Activated naive CD8-positive, alpha-beta T cell treated with anti-CD3 and anti-CD28 coated beads, Interleukin-2, amount 10 ng/mL, durations not matched to agents 7 days and 5 days (primary cell): ENCODE data around the gene DEAF1. TPM values are rescaled to one million over a fixed set of nuclear protein-coding genes. Genes with fewer than 3 reads are reported as not detected.
A peak's percentile ranks its signal among the peaks of the same experiment; 100 is the strongest.

Experiments
- ATAC-seq: fragments of 150-1000 bp; cut with Tn5 transposase; one replicate; pipeline ENCODE4 v1.10.0; 2021; ENCODE audit warnings: low read depth, moderate library complexity
- POLR2A ChIA-PET: fragments of 350-600 bp; sonication (Branson Sonifier 250); formaldehyde crosslinking; loops from one replicate; lab custom pipeline; 2021; ENCODE audit warnings: antibody characterized with exemption; lab: Charles Lee
- DNase-seq: peaks from one replicate; pipeline ENCODE4 v3.0.0; 2021
- H3K27ac Mint-ChIP-seq: one replicate; pipeline ENCODE4 v1.8.0; 2022; ENCODE audit warnings: mild to moderate bottlenecking, mixed read lengths
- H3K27me3 Mint-ChIP-seq: one replicate; pipeline ENCODE4 v1.8.0; 2022; ENCODE audit warnings: mild to moderate bottlenecking, moderate library complexity, mixed read lengths
- H3K36me3 Mint-ChIP-seq: one replicate; pipeline ENCODE4 v1.8.0; 2021; ENCODE audit warnings: mild to moderate bottlenecking, mixed read lengths
- H3K4me1 Mint-ChIP-seq: one replicate; pipeline ENCODE4 v1.8.0; 2021; ENCODE audit warnings: mixed read lengths
- H3K4me3 Mint-ChIP-seq: one replicate; pipeline ENCODE4 v1.8.0; 2022; ENCODE audit warnings: mild to moderate bottlenecking, moderate library complexity, mixed read lengths
- H3K9me3 Mint-ChIP-seq: one replicate; pipeline ENCODE4 v1.8.0; 2021; ENCODE audit warnings: mixed read lengths
- total RNA-seq, 2 experiments: library from RNA; stranded (reverse); gene quantifications; one replicate each; pipeline ENCODE4 v1.2.3, GENCODE V29; 2021

DEAF1 gene
- total RNA-seq, 2 experiments from 2014 or later, result 33.1 to 36.0 TPM

DNA sequence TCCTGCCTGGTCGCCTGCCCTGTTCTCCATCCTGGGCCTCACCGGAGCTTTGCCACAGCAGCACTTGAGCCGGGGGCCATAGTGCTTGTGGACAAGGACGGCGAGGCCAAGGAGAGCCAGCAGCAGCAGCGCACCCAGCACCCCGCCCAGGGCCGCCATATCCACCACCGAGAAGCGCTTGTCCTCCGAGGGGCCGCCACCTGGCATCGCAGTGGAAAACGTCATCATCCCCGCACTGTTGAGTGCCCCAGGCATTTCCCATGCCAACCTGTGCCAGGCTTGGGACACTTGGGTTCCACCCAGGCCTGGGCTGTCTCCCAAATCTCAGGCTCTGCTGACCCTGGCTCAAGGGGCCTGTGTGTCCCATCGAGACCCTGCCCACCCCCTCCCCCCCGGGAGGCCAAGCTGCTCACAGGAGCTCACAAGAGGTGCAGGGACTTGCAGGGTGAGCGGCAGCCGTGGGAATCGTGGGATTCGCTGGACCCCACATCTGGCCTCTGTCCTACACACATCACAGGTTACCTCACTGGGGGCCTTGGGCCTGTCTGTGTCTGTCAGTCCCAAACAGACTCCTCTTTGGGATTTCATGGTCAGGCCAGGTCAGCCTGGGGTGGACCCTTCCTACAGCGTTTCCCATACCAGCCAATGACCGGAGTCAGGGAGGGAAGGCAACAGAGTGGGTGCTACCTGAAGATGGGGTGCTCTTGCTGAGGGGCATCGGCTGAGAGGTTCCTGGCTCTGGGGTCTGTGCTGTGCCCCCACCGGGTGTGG, 76.9 kb downstream of the DEAF1 start:
- H3K27ac Mint-ChIP-seq, result no peak overlapping the region
- no peak for ATAC-seq
- peak; percentile 30 for DNase-seq
- POLR2A ChIA-PET, result no interaction called here
- no peaks in the 10 kb centered on the region for H3K27me3 Mint-ChIP-seq
- no peaks in the 10 kb centered on the region for H3K9me3 Mint-ChIP-seq
- peaks cover 9% of the 10 kb centered on the region for H3K36me3 Mint-ChIP-seq
- peaks cover 10% of the 10 kb centered on the region for H3K4me1 Mint-ChIP-seq
- H3K4me3 Mint-ChIP-seq, result no peak overlapping the region

DNA sequence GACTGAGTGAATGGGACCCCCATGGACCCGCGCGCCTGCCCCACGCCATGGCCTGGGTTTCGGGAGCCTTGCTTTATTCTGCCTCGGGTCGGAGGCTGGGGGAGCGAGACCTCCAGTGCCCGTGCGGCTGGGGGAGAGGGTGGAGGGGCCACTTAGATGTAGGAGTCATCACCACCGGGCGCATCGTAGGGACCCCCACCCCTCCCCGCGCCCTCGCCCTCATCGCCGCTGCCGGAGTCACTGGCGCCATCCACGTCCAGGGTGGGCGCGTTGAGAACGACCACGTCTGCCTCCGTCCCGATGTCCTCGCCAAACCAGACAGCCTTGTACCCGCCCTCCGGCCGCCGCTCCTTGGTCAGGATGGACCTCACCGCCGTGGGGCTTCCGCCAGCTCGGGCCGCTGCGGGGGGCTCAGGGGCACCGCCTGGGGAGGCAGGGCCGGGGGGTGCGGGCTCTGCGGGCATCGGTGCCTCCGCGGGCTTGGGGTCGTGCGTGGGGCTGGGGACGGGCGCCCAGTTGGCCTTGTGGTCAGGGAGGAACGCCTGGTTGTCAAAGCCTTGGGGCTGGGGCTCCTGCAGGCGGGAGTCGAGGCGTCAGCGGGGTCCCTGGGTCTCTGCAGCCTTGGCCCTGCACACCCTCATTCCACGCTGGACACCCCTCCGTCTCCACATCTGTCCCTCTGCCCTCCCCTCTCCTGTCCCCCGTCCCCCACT, 77.7 kb downstream of the DEAF1 start:
- DNase-seq, result no peak
- no peaks in the 10 kb centered on the region for H3K27me3 Mint-ChIP-seq
- no peak for ATAC-seq
- H3K4me1 Mint-ChIP-seq, result peaks cover 10% of the 10 kb centered on the region
- H3K4me3 Mint-ChIP-seq, result no peak overlapping the region
- no peak overlapping the region for H3K27ac Mint-ChIP-seq
- POLR2A ChIA-PET, result no interaction called here
- H3K9me3 Mint-ChIP-seq, result no peaks in the 10 kb centered on the region
- peaks cover 9% of the 10 kb centered on the region for H3K36me3 Mint-ChIP-seq

DNA sequence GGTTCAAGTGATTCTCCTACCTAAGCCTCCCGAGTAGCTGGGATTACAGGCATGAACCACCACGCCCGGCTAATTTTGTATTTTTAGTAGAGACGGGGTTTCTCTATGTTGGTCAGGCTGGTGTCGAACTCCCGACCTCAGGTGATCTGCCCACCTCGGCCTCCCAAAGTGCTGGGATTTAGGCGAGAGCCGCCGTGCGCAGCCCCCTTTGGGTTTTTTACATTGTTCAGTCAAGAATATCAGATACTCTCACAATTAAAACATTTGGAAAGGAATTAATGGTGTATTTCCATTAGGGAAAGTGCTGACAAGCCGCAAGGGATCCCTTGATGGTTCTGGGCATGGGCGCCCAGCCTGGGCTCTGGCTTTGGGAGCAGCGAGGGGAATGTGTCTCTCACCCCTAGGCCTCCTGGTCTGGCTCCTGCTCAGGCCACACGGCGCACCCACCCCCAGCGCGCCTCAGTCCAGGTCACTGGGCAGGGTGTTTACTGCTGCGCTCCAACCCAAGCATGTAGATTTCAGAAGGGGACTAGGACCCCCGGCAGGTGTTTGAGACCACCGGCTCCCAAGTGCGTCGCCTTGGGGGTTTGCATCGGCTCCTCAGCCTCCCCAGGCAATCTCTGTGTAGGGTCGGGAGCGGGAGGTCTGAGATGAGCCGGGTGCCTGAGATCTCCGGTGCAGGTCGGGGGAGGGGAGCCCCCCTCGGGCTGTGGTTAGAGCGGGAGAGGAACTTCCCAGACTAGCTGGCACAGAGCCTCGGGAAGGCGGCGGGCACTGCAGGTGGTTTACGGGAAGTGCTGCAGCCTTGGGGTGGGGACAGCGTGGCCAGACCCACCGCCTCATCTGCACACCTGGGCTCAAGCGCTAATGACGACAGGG, 78.5 kb downstream of the DEAF1 start:
- peak overlapping the region; percentile 97 for H3K27ac Mint-ChIP-seq
- ATAC-seq (no peak), DNase-seq (no peak)
- H3K4me3 Mint-ChIP-seq, result peak overlapping the region; percentile 93
- POLR2A ChIA-PET, result interaction anchor here (0.7 to 1.6 kb wide), 14 partner anchors 9 to 160 kb away, joined by 3 to 22 read pairs (median 4); partner anchors contain the start of genes HRAS and PHRF1
- H3K4me1 Mint-ChIP-seq, result peaks cover 13% of the 10 kb centered on the region
- H3K9me3 Mint-ChIP-seq, result no peaks in the 10 kb centered on the region
- no peaks in the 10 kb centered on the region for H3K27me3 Mint-ChIP-seq
- peaks cover 11% of the 10 kb centered on the region for H3K36me3 Mint-ChIP-seq

DNA sequence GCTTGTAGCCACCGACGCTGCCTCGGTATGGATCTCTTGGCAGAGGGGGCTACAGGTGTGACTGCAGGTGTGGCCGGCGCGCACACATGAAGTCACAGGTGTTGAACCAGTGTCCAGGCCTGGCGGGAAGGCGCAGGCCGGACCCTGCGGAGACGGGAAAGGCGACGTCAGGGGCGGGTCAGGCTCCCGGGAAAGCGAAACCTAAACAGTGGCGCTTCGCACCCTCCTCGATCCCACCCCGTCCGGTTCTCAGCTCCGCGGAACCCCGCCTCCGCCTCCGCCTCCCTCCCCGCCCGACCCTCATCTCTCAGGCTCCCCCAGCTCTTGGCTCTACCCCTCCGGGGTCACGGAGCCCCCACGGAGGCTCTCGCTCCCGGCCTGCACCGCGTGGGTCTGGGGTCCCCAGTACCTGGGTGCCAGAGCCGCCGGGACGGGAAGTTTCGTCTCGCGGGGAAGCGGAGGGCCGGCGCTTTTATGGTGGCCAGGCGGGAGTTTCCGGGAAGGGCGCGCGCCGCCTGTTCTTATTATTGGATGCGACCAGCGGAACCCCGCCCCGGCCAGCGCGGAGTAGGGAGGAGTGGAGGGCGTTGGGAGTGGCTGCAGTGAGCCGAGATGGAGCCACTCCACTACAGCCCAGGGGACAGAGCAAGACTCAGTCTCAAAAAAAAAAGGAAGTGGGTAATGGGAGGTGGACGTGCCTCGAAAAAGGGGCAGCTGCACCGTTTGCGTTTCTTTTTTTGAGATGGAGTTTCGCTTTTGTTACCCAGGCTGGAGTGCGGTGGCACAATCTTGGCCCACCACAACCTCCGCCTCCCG, 79.3 kb downstream of the DEAF1 start, which contains the start of gene IRF7:
IRF7 (minus strand) TSS at position 447 of the 816 bp plus-strand sequence. CDS start 586 bp downstream, outside the sequence.
- H3K4me3 Mint-ChIP-seq, result peak within 1 kb of the TSS; percentile 93

DNA sequence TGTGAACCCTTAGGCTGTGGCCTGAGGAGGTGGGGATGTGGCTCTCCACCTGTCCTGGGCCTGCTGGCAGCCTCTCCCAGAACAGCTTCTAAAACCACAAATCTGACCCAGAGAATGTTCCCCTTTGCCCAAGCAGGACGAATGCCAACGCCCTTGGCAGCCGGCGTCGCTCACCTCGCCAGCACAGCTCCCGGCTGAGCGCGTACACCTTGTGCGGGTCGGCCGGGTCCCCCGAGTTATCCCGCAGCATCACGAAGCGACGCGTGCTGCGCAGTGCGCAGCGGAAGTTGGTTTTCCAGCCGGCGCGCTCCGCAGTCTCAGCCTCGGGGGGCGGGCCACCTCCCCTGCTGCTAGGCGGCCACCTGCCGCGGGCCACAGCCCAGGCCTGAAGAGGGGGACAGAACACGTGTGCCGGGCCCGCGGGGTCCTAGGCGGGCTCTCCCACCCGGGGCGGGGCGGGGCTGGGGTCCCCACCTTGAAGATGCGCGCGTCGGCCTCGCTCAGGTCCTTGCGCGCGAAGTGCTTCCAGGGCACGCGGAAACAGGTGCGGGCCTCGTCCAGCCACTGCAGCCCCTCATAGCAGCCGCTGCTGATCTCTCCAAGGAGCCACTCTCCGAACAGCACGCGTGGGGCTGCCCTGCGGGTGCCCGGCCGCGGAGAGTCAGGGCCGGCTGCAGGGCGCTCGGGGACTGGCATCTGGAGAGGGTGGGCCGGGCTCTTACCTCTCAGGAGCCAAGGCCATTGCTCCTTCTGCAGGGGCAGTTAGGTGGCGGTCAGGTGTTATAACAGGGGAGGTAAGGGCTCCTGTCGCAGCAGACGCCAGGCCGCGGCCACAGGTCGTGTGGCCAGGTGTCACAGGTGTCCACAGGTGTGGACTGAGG, 80.2 kb downstream of the DEAF1 start:
- peak overlapping the region; percentile 97 for H3K27ac Mint-ChIP-seq
- no peaks in the 10 kb centered on the region for H3K9me3 Mint-ChIP-seq
- peaks cover 13% of the 10 kb centered on the region for H3K36me3 Mint-ChIP-seq
- POLR2A ChIA-PET, result interaction anchor here (0.6 to 3.7 kb wide), 28 partner anchors 9 to 163 kb away, joined by 3 to 23 read pairs (median 4); partner anchors contain the start of genes DEAF1, HRAS, LRRC56 and PHRF1
- ATAC-seq (no peak), DNase-seq (no peak)
- H3K4me1 Mint-ChIP-seq, result peaks cover 13% of the 10 kb centered on the region
- no peaks in the 10 kb centered on the region for H3K27me3 Mint-ChIP-seq
- H3K4me3 Mint-ChIP-seq, result peak overlapping the region; percentile 93

More for the DNA sequence above, 79.3 kb downstream of the DEAF1 start, which contains the start of gene IRF7:
- POLR2A ChIA-PET, result interaction anchor here (0.6 to 1.6 kb wide), 20 partner anchors 10 to 272 kb away, joined by 3 to 22 read pairs (median 4); partner anchors contain the start of genes DEAF1, HRAS, PHRF1 and TMEM80
- Mint-ChIP-seq H3K36me3 (peaks cover 12% of the 10 kb centered on the region), H3K9me3 (no peaks in the 10 kb centered on the region), H3K27ac (peak within 1 kb of the TSS; percentile 97), H3K4me1 (peaks cover 13% of the 10 kb centered on the region), H3K27me3 (no peaks in the 10 kb centered on the region)
- ATAC-seq (peak; percentile 77), DNase-seq (peak; percentile 94)

DNA sequence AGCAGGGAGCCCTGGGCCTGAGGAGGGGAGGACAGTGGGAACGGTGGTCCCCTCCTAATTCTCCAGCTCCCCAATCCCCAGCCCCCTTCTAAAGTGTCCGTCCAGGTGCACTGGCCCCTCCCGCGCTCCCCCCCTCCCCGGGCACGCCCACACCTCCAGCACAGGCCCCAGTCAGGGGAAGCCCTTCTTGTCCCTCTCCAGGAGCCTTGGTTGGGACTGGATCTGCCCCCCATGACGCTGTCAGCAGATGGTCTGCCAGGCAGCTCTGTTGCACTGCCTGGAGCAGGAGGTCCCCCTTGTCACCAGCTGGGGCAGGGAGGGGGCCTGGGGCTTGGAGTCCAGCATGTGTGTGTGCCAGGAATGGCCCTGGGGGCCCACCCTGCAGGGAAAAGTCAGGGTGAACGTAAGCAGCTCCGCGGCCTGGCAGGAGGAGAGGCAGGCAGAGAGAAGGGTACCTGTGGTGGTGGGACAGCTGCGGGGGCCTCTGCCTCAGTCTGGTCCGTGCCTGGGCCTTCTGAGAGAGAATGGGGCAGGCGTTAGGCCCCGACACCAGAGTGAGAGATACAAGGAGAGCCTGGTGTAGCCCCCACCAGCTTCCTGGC, 80.9 kb downstream of the DEAF1 start:
- peak overlapping the region; percentile 93 for H3K27ac Mint-ChIP-seq
- peaks cover 13% of the 10 kb centered on the region for H3K36me3 Mint-ChIP-seq
- no peak for DNase-seq
- H3K4me3 Mint-ChIP-seq, result peak overlapping the region; percentile 93
- H3K4me1 Mint-ChIP-seq, result peaks cover 13% of the 10 kb centered on the region
- no peak for ATAC-seq
- no peaks in the 10 kb centered on the region for H3K27me3 Mint-ChIP-seq
- POLR2A ChIA-PET, result interaction anchor here (0.6 to 3.7 kb wide), 20 partner anchors 9 to 164 kb away, joined by 3 to 23 read pairs (median 4); partner anchors contain the start of genes DEAF1, HRAS, LRRC56 and PHRF1
- H3K9me3 Mint-ChIP-seq, result no peaks in the 10 kb centered on the region

DNA sequence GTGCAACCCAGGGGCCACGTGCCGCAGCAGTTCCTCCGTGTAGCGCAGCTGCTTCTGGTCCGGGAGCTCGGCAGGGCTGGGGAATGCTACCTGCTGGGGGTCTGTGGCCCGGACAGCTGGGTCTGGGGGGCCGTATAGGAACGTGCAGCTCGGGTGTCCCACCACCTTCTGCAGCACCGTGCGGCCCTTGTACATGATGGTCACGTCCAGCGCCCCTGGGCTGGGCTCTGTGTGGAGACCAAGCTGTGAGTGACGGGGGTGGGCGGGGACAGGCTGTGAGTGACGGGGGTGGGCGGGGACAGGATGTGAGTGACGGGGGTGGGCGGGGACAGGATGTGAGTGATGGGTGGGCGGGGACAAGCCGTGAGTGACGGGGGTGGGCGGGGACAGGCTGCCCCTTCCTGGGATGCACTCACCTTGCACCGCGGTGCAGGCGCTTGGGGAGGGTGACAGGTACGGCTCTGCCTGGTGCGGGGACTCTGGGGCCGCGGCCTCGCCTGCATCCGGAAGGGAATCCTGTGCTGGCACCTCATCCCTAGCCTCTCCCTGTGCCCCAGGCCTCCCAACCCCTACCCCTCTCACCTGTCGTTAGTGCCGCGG, 81.6 kb downstream of the DEAF1 start:
- Mint-ChIP-seq H3K9me3 (no peaks in the 10 kb centered on the region), H3K4me3 (peak overlapping the region; percentile 93), H3K27me3 (no peaks in the 10 kb centered on the region), H3K36me3 (peaks cover 13% of the 10 kb centered on the region), H3K4me1 (peaks cover 13% of the 10 kb centered on the region), H3K27ac (peak overlapping the region; percentile 93)
- ATAC-seq (peak; percentile 21), DNase-seq (peak; percentile 84)
- POLR2A ChIA-PET, result interaction anchor here (0.5 to 3.7 kb wide), 13 partner anchors 10 to 134 kb away, joined by 3 to 23 read pairs (median 4); partner anchors contain the start of genes DEAF1, HRAS, LRRC56 and PHRF1

DNA sequence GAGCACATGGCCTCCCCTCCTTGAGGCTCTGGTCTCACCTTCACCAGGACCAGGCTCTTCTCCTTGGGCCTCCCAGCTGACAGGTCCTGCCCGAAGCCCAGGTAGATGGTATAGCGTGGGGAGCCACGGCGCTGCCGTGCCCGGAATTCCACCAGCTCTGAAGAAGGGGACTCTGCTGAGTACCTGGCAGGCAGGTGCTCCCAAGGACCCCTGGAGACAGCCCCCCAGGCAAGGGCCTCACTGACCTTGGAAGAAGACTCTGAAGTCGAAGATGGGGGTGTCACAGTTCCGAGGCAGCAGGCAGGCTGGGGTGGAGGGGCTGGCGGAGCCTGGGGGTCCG, 82.1 kb downstream of the DEAF1 start:
- ATAC-seq (no peak), DNase-seq (no peak)
- no peaks in the 10 kb centered on the region for H3K27me3 Mint-ChIP-seq
- POLR2A ChIA-PET, result interaction anchor here (0.5 to 3.7 kb wide), 9 partner anchors 25 to 135 kb away, joined by 3 to 23 read pairs (median 8); partner anchors contain the start of genes HRAS, LRRC56, PHRF1 and TALDO1
- peaks cover 13% of the 10 kb centered on the region for H3K4me1 Mint-ChIP-seq
- H3K4me3 Mint-ChIP-seq, result no peak overlapping the region
- H3K36me3 Mint-ChIP-seq, result peaks cover 13% of the 10 kb centered on the region
- peak overlapping the region; percentile 93 for H3K27ac Mint-ChIP-seq
- no peaks in the 10 kb centered on the region for H3K9me3 Mint-ChIP-seq

DNA sequence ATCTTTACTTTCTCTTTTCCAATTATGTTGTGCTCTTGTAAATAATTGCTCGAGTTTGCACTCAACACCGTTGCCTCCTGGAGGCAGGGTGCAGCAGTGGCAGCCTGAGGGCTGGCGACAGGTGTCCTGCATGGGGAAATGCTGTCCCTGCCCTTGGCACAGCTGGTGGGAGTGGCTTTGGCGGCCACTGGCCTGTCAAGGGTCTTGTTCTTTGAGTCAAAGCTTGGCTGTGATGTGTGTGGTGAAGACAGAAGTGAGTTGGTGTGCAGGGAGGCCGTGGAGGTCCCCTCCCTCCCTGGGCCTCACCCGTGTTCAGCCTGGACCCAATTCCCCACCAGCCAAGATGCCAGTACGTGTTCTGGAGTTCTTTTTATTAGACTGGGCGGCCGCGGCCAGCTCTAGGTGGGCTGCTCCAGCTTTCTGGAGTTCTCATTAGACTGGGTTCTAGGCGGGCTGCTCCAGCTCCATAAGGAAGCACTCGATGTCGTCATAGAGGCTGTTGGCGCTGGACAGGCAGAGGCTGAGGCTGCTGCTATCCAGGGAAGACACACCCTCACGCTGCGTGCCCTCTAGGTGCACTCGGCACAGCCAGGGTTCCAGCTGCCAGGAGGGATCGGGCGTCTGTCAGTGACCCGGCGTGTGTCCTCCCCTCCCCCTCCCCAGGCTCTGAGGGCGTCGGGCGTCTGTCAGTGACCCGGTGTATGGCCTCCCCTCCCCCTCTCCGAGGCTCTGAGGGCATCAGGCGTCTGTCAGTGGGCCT, 82.6 kb downstream of the DEAF1 start:
- ATAC-seq, result no peak
- Mint-ChIP-seq H3K9me3 (no peaks in the 10 kb centered on the region), H3K36me3 (peaks cover 13% of the 10 kb centered on the region), H3K27me3 (no peaks in the 10 kb centered on the region), H3K4me3 (peak overlapping the region; percentile 48), H3K27ac (peak overlapping the region; percentile 93), H3K4me1 (peaks cover 13% of the 10 kb centered on the region)
- DNase-seq, result no peak
- POLR2A ChIA-PET, result interaction anchor here (0.5 to 3.7 kb wide), 13 partner anchors 10 to 113 kb away, joined by 3 to 23 read pairs (median 4); partner anchors contain the start of genes HRAS, LRRC56 and PHRF1
